ENCODE data around the gene NAA15. TPM values are rescaled to one million over a fixed set of nuclear protein-coding genes. Genes with fewer than 3 reads are reported as not detected.

The NAA15 gene
- total and polyA plus RNA-seq, 2 of the 8 experiments (the other 6 are each of a cell fraction or from before 2014, with no cell fraction given), result 9.7 to 124 TPM

DNA sequence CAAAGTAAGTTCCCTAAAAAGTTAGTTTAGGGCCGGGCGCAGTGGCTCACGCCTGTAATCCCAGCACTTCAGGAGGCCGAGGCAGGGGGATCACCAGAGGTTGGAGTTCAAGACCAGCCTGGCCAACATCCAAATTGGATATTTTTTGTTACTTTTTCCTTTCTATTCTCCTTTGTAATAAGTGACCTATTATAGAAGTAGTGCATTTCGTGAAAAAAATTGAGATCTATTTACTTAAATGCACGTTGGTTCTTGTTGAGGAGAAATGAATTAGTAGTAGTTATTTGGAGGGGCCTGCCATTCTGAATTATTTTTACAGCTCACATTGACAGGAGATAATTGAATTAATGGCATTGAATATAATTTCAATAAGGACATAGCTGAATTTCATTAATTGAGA, 23.3 kb downstream of the NAA15 start:
- Histone ChIP-seq H3K14ac (ENCODE audit: insufficient read length) (no peak overlapping the region), H3K36me3 (ENCODE audit: control insufficient read depth in 2 of 4, insufficient read depth in 4 of 4, low read length in 3 of 4) (peaks cover 0 to 4% (median 1%) of the 10 kb centered on the region in 4 experiments; a peak in 3 of 8 replicates), H3K4ac (replicated peaks; ENCODE audit: insufficient read length, low read depth, low read length) (no peak overlapping the region), H4K91ac (replicated peaks; ENCODE audit: insufficient read length, low read length) (no peak overlapping the region), H4K20me1 (replicated peaks in 1 of 2; ENCODE audit: control insufficient read depth in 1 of 2, insufficient read depth in 2 of 2, low read length in 2 of 2) (peaks cover 3 to 10% of the 10 kb centered on the region in 2 experiments), H2AK5ac (ENCODE audit: low read depth, low read length) (no peak overlapping the region), H3K9ac (replicated peaks in 1 of 4; ENCODE audit: extremely low read depth in 1 of 4, low read depth in 3 of 4, low read length in 3 of 4) (no peak overlapping the region), H3K27me3 (replicated peaks in 1 of 4; ENCODE audit: control insufficient read depth in 3 of 4, extremely low read depth in 1 of 4, insufficient read depth in 3 of 4, low read length in 3 of 4) (no peaks in the 10 kb centered on the region), H3K79me2 (ENCODE audit: control insufficient read depth in 1 of 2, insufficient read depth in 2 of 2, low read length in 2 of 2) (peaks cover 30 to 100% of the 10 kb centered on the region in 2 experiments), H3K18ac (ENCODE audit: extremely low read depth, low read length) (no peak overlapping the region), H3K23me2 (ENCODE audit: low read depth, low read length) (no peaks in the 10 kb centered on the region), H2BK5ac (ENCODE audit: low read depth, low read length) (no peak overlapping the region), H3K4me1 (replicated peaks in 1 of 4; ENCODE audit: control insufficient read depth in 3 of 4, insufficient read depth in 4 of 4, low read length in 3 of 4) (peaks cover 0 to 3% (median 3%) of the 10 kb centered on the region in 4 experiments; a peak in 4 of 7 replicates), H2AFZ (ENCODE audit: low read length) (no peak overlapping the region), H2BK12ac (ENCODE audit: low read depth, low read length) (no peak overlapping the region), H3K4me2 (ENCODE audit: insufficient read depth in 1 of 2, low read depth in 2 of 2, low read length in 2 of 2) (peak overlapping the region in 1 of 2 experiments; percentile 6; a peak in 1 of 4 replicates), H3K23ac (ENCODE audit: insufficient read length) (no peak overlapping the region), H2BK20ac (ENCODE audit: low read length) (no peak overlapping the region), H2BK15ac (ENCODE audit: low read length) (no peak overlapping the region), H3K27ac (ENCODE audit: low read depth, low read length) (no peak overlapping the region), H3K79me1 (ENCODE audit: low read depth, low read length) (no peaks in the 10 kb centered on the region; the same call in 1 of the 2 replicates), H2BK120ac (replicated peaks; ENCODE audit: low read depth, low read length) (no peak overlapping the region), H4K5ac (ENCODE audit: insufficient read length, low read depth, low read length) (peak overlapping the region; percentile 72), H3K4me3 (ENCODE audit: extremely low read depth in 1 of 4, insufficient read depth in 2 of 4, low read depth in 3 of 4, low read length in 4 of 4) (peak overlapping the region in 1 of 4 experiments; percentile 29; a peak in 1 of 8 replicates), H3K9me3 (ENCODE audit: insufficient read depth in 2 of 2, low read depth in 1 of 2, low read length in 1 of 2) (no peaks in the 10 kb centered on the region), H3K56ac (replicated peaks; ENCODE audit: insufficient read length, low read depth, low read length) (no peak overlapping the region), H4K8ac (ENCODE audit: extremely low read depth, insufficient read depth, low read length) (no peak overlapping the region)
- ChIA-PET CTCF (ENCODE audit: partially characterized antibody) (interaction anchor here (1.0 kb wide), 1 partner anchor 17 kb away, joined by 3 read pairs; no protein-coding TSS in a partner anchor), POLR2A (ENCODE audit: partially characterized antibody) (no interaction called here)
- TF ChIP-seq JUND (IDR thresholded peaks at IDR 0.05; ENCODE audit: low read length), result no peak
- no peak for TF ChIP-seq GABPA (IDR thresholded peaks at IDR 0.05; ENCODE audit: borderline replicate concordance, insufficient read depth, low read length)
- no peak for TF ChIP-seq ASH2L (IDR thresholded peaks at IDR 0.05; ENCODE audit: low read length)
- TF ChIP-seq SIX5 (IDR thresholded peaks at IDR 0.05; ENCODE audit: low read depth, low read length), result no peak
- WGBS, 2 experiments (ENCODE audit: extremely low coverage in 1 of 2, insufficient coverage in 1 of 2, insufficient read length in 1 of 2, insufficient replicate concordance in 2 of 2, low coverage in 1 of 2, low lambda C conversion rate in 2 of 2, missing lambda C conversion rate in 1 of 2), result 82% methylated on average over 6 of the region's 6 CpGs; no CpG with 5 or more reads in 1 of the 2 experiments
- FAIRE-seq (no peak), DNase-seq (ENCODE audit: low read depth in 1 of 2, low spot score in 2 of 2) (no peak)

All from H1 (cell line).